AG04450 (cell line): ENCODE results near the gene XRCC5. TPM values are rescaled to one million over a fixed set of nuclear protein-coding genes. Genes with fewer than 3 reads are reported as not detected.

Source experiments
- CTCF ChIA-PET: fragments of 300-600, 350-600 bp; formaldehyde crosslinking; extraction: SDS; loops from one replicate; lab custom pipeline; 2022; ENCODE audit warnings: antibody characterized with exemption, inconsistent platforms; lab: Charles Lee
- POLR2A ChIA-PET: fragments of 350-600 bp; formaldehyde crosslinking; extraction: SDS; loops from one replicate; lab custom pipeline; 2021; ENCODE audit warnings: antibody characterized with exemption, inconsistent platforms; lab: Yijun Ruan, JAX
- DNase-seq: peaks from one replicate; pipeline ENCODE4 v3.0.0-alpha.2; 2011; ENCODE audit warnings: low read depth, low spot score
- H3K27ac ChIP-seq: one replicate; pipeline ENCODE4 v1.5.1; 2012; ENCODE audit warnings: low read depth, low read length, control low read depth
- H3K27me3 ChIP-seq: one replicate; pipeline ENCODE4 v1.6.0; 2012; ENCODE audit warnings: low read length; ENCODE audit not compliant: control insufficient read depth, insufficient read depth
- H3K4me3 ChIP-seq: 2 replicates; pipeline ENCODE4 v1.5.1; 2011; ENCODE audit warnings: mild to moderate bottlenecking, low read depth, low read length, control low read depth
- H3K9me3 ChIP-seq: 2 replicates; pipeline ENCODE4 v1.5.1; 2012; ENCODE audit warnings: low read length; ENCODE audit not compliant: control insufficient read depth, insufficient read depth
- polyA plus RNA-seq: library from polyadenylated mRNA; depleted of rRNA; stranded (reverse); fragments of >200 nt; gene quantifications from 2 replicates; pipeline ENCODE4 v1.2.3, GENCODE V29; 2011
- TF ChIP-seq, protein P1 (sequence below): IDR thresholded peaks from 2 replicates; pipeline ENCODE4 v1.5.1; 2011; ENCODE audit warnings: low read depth, low read length, control low read depth, inconsistent platforms

Gene XRCC5
- polyA plus RNA-seq, 1 experiment = 471 TPM

DNA sequence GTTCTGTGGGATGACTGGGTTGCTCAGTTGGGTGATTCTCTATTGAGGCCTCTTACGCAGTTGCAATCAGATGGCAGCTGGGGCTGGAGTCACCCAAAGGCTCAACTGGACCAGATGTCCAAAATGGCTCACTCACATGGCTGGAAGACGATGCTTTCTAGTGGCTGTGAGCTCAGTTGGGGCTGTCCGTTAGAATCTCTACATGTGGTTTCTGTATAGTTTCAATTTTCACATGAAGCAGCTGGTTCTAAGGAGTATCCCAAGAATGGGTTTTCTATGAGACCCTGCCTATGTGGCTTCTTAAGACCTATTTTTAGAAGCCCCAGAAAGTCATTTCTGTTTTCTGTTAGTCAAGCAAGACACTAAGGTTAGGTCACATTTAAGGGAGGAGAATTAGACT is 4.4 kb downstream of the XRCC5 start:
- Histone ChIP-seq H3K9me3 (no peaks in the 10 kb centered on the region), H3K27ac (no peak overlapping the region), H3K27me3 (no peaks in the 10 kb centered on the region), H3K4me3 (no peak overlapping the region)
- ChIA-PET CTCF (interaction anchor here (1.1 to 2.1 kb wide), 7 partner anchors 9 to 403 kb away, joined by 3 to 28 read pairs (median 4); no protein-coding TSS in a partner anchor), POLR2A (interaction anchor here (1.1 to 1.6 kb wide), 3 partner anchors 12 to 385 kb away, joined by 4 to 5 read pairs (median 5); partner anchors contain the start of gene RPL37A)
- DNase-seq = no peak
- TF ChIP-seq, protein P1, sequence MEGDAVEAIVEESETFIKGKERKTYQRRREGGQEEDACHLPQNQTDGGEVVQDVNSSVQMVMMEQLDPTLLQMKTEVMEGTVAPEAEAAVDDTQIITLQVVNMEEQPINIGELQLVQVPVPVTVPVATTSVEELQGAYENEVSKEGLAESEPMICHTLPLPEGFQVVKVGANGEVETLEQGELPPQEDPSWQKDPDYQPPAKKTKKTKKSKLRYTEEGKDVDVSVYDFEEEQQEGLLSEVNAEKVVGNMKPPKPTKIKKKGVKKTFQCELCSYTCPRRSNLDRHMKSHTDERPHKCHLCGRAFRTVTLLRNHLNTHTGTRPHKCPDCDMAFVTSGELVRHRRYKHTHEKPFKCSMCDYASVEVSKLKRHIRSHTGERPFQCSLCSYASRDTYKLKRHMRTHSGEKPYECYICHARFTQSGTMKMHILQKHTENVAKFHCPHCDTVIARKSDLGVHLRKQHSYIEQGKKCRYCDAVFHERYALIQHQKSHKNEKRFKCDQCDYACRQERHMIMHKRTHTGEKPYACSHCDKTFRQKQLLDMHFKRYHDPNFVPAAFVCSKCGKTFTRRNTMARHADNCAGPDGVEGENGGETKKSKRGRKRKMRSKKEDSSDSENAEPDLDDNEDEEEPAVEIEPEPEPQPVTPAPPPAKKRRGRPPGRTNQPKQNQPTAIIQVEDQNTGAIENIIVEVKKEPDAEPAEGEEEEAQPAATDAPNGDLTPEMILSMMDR = no peak

GRCh38 chr2:216114382-216114713 is 5.2 kb downstream of the XRCC5 start:
- no peaks in the 10 kb centered on the region for H3K27me3 ChIP-seq
- H3K27ac ChIP-seq = peak overlapping the region; percentile 42
- POLR2A ChIA-PET = interaction anchor here (0.6 to 1.6 kb wide), 5 partner anchors 11 to 688 kb away, joined by 3 to 10 read pairs (median 5); partner anchors contain the start of genes PECR and RPL37A
- no peak overlapping the region for H3K4me3 ChIP-seq
- CTCF ChIA-PET = interaction anchor here (0.5 to 2.1 kb wide), 27 partner anchors 10 to 490 kb away, joined by 3 to 28 read pairs (median 4); no protein-coding TSS in a partner anchor
- no peaks in the 10 kb centered on the region for H3K9me3 ChIP-seq
- TF ChIP-seq, protein P1 = no peak
- no peak for DNase-seq

- POLR2A ChIA-PET = interaction anchor here (0.6 to 1.6 kb wide), 5 partner anchors 11 to 689 kb away, joined by 3 to 10 read pairs (median 5); partner anchors contain the start of genes PECR and RPL37A
Measured at GRCh38 chr2:216114714-216115531, 5.8 kb downstream of the XRCC5 start.

GRCh38 chr2:216116418-216116817 is 7.3 kb downstream of the XRCC5 start:
- no peak for DNase-seq
- no peak overlapping the region for H3K4me3 ChIP-seq

More at GRCh38 chr2:216114714-216115531, 5.8 kb downstream of the XRCC5 start:
- peak; percentile 99 for DNase-seq
- no peaks in the 10 kb centered on the region for H3K9me3 ChIP-seq
- H3K27ac ChIP-seq = peak overlapping the region; percentile 84
- peak overlapping the region; percentile 59 for H3K4me3 ChIP-seq
- no peaks in the 10 kb centered on the region for H3K27me3 ChIP-seq
- TF ChIP-seq, protein P1 = peak; percentile 87
- CTCF ChIA-PET = interaction anchor here (0.5 to 2.1 kb wide), 27 partner anchors 10 to 491 kb away, joined by 3 to 28 read pairs (median 4); no protein-coding TSS in a partner anchor

More at GRCh38 chr2:216116418-216116817, 7.3 kb downstream of the XRCC5 start:
- H3K9me3 ChIP-seq = no peaks in the 10 kb centered on the region
- ChIA-PET CTCF (no interaction called here), POLR2A (no interaction called here)
- TF ChIP-seq, protein P1 = no peak
- no peaks in the 10 kb centered on the region for H3K27me3 ChIP-seq
- H3K27ac ChIP-seq = no peak overlapping the region
